Subcutaneous adipose tissue (tissue), 4 donors: Measurements from ENCODE around the gene KIF23. TPM values are rescaled to one million over a fixed set of nuclear protein-coding genes. Genes with fewer than 3 reads are reported as not detected.

Source experiments
- total RNA-seq, 4 donors: library from RNA; depleted of rRNA; stranded (reverse); fragments of >200 nt; gene quantifications; one replicate each; pipeline ENCODE4 v1.1.0, GENCODE V29; 2016
- TF ChIP-seq, protein P1 (sequence below): fragments of 450-650 bp; IDR thresholded peaks from one replicate; pipeline ENCODE4 v1.5.1; 2016; ENCODE audit warnings: low read depth, mild to moderate bottlenecking, control low read depth, antibody characterized with exemption, moderate library complexity

The KIF23 gene
- total RNA-seq: 1 to 10 TPM in 3 of 4 donors, under 1 TPM in 1; 0.75 to 6.1 (median 3.5) TPM

DNA sequence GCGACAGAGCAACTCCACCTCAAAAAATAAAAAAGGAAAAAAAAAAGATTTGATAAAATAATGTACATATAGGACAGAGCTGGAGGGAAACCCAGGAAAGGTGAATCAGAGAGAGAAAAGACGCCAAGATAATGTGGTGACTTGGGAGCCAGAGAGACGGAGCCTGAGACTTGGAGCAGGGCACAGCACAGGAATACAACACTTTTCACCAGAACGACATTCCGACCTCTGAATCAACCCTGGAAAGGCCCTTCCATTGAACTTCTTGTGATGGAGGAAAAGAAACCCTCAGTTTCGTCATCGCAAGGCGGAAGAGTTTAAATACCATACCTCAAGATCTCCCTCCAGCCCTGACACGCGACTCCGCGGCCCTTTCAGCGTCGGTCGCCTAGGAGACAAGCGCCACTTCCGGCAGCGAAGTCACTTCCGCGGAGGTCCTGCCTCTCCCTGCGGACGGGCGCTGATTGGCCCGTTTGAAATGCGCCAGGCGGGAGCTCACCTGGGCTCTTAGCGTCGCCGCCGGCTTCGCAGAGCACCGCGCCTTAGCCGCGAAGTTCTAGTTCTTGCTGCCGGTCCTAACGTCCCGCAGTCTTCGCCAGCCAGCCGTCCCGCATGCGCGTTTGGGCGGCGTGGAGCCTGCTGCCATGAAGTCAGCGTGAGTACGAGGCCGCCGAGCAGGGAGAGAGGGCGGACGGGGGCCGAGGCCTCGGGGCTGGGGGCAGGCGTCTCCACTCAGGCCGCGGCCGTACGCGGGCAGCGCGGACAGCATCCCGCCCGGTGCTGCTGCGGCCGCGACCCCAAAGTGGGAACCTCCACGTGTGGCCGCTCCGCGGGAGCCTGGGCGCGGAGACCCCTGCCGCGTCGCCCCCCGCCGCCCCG lies at the start of gene KIF23:
TSS of gene KIF23 (plus strand) at position 528 of the 879 bp plus-strand sequence. CDS start at position 645, 117 bp downstream.
- TF ChIP-seq, protein P1, sequence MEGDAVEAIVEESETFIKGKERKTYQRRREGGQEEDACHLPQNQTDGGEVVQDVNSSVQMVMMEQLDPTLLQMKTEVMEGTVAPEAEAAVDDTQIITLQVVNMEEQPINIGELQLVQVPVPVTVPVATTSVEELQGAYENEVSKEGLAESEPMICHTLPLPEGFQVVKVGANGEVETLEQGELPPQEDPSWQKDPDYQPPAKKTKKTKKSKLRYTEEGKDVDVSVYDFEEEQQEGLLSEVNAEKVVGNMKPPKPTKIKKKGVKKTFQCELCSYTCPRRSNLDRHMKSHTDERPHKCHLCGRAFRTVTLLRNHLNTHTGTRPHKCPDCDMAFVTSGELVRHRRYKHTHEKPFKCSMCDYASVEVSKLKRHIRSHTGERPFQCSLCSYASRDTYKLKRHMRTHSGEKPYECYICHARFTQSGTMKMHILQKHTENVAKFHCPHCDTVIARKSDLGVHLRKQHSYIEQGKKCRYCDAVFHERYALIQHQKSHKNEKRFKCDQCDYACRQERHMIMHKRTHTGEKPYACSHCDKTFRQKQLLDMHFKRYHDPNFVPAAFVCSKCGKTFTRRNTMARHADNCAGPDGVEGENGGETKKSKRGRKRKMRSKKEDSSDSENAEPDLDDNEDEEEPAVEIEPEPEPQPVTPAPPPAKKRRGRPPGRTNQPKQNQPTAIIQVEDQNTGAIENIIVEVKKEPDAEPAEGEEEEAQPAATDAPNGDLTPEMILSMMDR: no peak

GRCh38 chr15:69367236-69367635 lies 46.9 kb upstream of the KIF23 start:
- TF ChIP-seq, protein P1: no peak

DNA sequence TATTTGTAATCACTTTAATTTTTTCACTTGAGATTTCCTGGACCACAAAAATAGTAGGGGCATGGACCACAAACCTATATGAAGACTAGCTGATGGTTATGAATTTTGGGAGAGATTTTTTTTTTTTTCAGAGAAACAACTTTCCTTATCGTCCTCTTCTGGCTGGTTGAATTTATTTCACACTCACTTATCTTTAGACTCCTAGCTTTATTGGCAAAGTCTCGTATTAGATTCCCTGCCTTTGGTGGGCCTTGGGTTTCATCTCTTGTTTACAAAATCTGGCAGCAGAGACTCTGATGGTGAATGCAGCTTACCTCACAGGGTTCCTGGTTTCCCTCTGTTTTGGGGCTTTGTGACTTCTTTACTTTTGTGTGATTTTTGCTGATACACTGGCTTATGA lies 44.5 kb upstream of the KIF23 start:
- TF ChIP-seq, protein P1: no peak

DNA sequence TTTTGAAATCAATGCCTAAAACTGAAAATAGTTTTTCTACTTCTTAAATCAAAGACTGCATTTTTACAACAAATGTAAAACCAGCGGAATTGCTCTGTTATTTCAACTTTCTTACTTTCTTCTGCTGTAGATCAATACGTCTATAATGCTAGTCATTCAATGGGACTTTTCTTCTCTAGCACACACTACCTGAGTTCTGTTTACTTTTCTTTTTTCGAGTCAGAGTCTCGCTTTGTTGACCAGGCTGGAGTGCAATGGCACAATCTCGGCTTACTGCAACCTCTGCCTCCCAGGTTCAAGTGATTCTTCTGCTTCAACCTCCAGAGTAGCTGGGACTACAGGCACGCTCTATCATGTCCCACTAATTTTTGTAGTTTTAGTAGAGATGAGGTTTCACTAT lies 40.7 kb upstream of the KIF23 start:
- TF ChIP-seq, protein P1: no peak

- TF ChIP-seq, protein P1: no peak
These were observed 38.9 kb upstream of the KIF23 start for GRCh38 chr15:69375151-69375790.

GRCh38 chr15:69377216-69377970 lies 36.8 kb upstream of the KIF23 start:
- TF ChIP-seq, protein P1: no peak
